ENCODE results near the gene ANKRD40CL.

GRCh38 chr17:50787106-50787505 lies 19.8 kb upstream of the ANKRD40CL start:
- TF ChIP-seq POLR2A (IDR thresholded peaks at IDR 0.05) = no peak
- no peak for TF ChIP-seq CTCF (IDR thresholded peaks at IDR 0.05 in 8 of 11, conservative IDR thresholded peaks at IDR 0.05 in 3 of 11)
